SU-DHL-6 (cell line): ENCODE measurements around the gene NOTCH3.

Experiments used
- EZH2phosphoT487 ChIP-seq: fragments of 200-600 bp; sonication (generic), shearing (Covaris generic); conservative IDR thresholded peaks from 2 replicates; pipeline ENCODE4 v1.6.1; 2018; ENCODE audit warnings: mild to moderate bottlenecking, antibody characterized with exemption, low read length, moderate library complexity, mixed read lengths
- TF ChIP-seq, protein P1 (sequence below): fragments of 200-600 bp; sonication (generic); IDR thresholded peaks from one replicate; pipeline ENCODE4 v1.5.1; 2017; ENCODE audit warnings: antibody characterized with exemption, mild to moderate bottlenecking, low read length, moderate library complexity; ENCODE audit not compliant: insufficient read depth, poor library complexity, severe bottlenecking

DNA sequence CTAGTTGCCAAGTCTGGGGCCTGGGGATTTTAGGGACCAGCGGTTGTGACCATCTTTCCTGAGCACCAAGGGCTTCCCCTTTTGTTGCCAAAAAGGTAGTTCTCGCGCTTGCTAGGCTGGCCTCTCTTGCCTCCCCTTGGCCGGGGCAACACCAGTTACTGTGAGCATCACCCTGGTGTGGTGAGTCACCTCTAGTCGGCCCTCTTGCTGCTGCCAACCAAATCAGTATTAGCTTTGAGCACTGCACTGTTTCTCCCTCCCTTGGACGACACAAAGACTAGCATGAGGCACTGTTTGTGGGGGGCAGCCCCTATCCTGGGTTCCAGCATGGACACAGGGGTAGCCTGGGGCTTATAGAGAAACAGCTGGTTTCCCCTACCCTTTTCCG, 86.6 kb downstream of the NOTCH3 start:
- TF ChIP-seq, protein P1, sequence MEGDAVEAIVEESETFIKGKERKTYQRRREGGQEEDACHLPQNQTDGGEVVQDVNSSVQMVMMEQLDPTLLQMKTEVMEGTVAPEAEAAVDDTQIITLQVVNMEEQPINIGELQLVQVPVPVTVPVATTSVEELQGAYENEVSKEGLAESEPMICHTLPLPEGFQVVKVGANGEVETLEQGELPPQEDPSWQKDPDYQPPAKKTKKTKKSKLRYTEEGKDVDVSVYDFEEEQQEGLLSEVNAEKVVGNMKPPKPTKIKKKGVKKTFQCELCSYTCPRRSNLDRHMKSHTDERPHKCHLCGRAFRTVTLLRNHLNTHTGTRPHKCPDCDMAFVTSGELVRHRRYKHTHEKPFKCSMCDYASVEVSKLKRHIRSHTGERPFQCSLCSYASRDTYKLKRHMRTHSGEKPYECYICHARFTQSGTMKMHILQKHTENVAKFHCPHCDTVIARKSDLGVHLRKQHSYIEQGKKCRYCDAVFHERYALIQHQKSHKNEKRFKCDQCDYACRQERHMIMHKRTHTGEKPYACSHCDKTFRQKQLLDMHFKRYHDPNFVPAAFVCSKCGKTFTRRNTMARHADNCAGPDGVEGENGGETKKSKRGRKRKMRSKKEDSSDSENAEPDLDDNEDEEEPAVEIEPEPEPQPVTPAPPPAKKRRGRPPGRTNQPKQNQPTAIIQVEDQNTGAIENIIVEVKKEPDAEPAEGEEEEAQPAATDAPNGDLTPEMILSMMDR, result no peak
- TF ChIP-seq EZH2phosphoT487, result no peak
